ENCODE measurements around the gene FBXL17. TPM values are rescaled to one million over a fixed set of nuclear protein-coding genes. Genes with fewer than 3 reads are reported as not detected.

FBXL17 gene
- total RNA-seq, 1 experiment from 2014 or later, result 8.8 TPM

GRCh38 chr5:108257996-108258395 is 123.9 kb downstream of the FBXL17 start:
- intact Hi-C loops (cut with micrococcal nuclease), result no loop called here
- Histone ChIP-seq H3K9me3 (ENCODE audit: low read length) (no peaks in the 10 kb centered on the region), H3K4me1 (ENCODE audit: insufficient read depth, low read length) (no peaks in the 10 kb centered on the region), H3K9me2 (replicated peaks; ENCODE audit: low read length) (no peaks in the 10 kb centered on the region), H2AFZ (ENCODE audit: low read length) (no peak overlapping the region), H3K36me3 (ENCODE audit: low read depth, low read length) (no peaks in the 10 kb centered on the region), H3K79me2 (ENCODE audit: low read length) (no peaks in the 10 kb centered on the region), H3K27me3 (ENCODE audit: low read length) (no peaks in the 10 kb centered on the region), H3K4me3 (ENCODE audit: low read length) (no peak overlapping the region), H3K27ac (ENCODE audit: low read length) (no peak overlapping the region), H4K20me1 (ENCODE audit: low read length) (no peaks in the 10 kb centered on the region), H3F3A (ENCODE audit: low read length, unreplicated experiment) (no peaks in the 10 kb centered on the region), H3K4me2 (ENCODE audit: low read length) (no peak overlapping the region), H3K9ac (ENCODE audit: low read length) (no peak overlapping the region)
- ATAC-seq, result no peak
- POLR2A ChIA-PET (ENCODE audit: unreplicated experiment), result no interaction called here
- no peak for TF ChIP-seq CTCF (conservative IDR thresholded peaks at IDR 0.05; ENCODE audit: low read depth, low read length)
- no peak for TF ChIP-seq EZH2phosphoT487 (IDR thresholded peaks at IDR 0.05; ENCODE audit: borderline replicate concordance, low read length)
- TF ChIP-seq EZH2 (IDR thresholded peaks at IDR 0.05; ENCODE audit: low read length, unreplicated experiment), result no peak
- no TSS peak for BruUV-seq (replicated peaks)
- no peak for DNase-seq
- CTCF ChIA-PET, result no interaction called here

GRCh38 chr5:108255468-108255867 is 126.4 kb downstream of the FBXL17 start:
- no peak overlapping the region for H2AFZ ChIP-seq (ENCODE audit: low read length)
- H3K9me2 ChIP-seq (replicated peaks; ENCODE audit: low read length), result no peaks in the 10 kb centered on the region
- CTCF ChIA-PET, result no interaction called here
- ATAC-seq (no peak), DNase-seq (no peak)
- no peaks in the 10 kb centered on the region for H3K4me1 ChIP-seq (ENCODE audit: insufficient read depth, low read length)
- no peak overlapping the region for H3K4me3 ChIP-seq (ENCODE audit: low read length)
- no peaks in the 10 kb centered on the region for H3K27me3 ChIP-seq (ENCODE audit: low read length)
- H3K36me3 ChIP-seq (ENCODE audit: low read depth, low read length), result no peaks in the 10 kb centered on the region
- H3K9ac ChIP-seq (ENCODE audit: low read length), result no peak overlapping the region
- H3K79me2 ChIP-seq (ENCODE audit: low read length), result no peaks in the 10 kb centered on the region
- TF ChIP-seq EZH2 (IDR thresholded peaks at IDR 0.05; ENCODE audit: low read length, unreplicated experiment), result no peak
- no peak for TF ChIP-seq EZH2phosphoT487 (IDR thresholded peaks at IDR 0.05; ENCODE audit: borderline replicate concordance, low read length)
- no peak for TF ChIP-seq CTCF (conservative IDR thresholded peaks at IDR 0.05; ENCODE audit: low read depth, low read length)
- intact Hi-C loops (cut with micrococcal nuclease), result no loop called here
- POLR2A ChIA-PET (ENCODE audit: unreplicated experiment), result no interaction called here
- H3F3A ChIP-seq (ENCODE audit: low read length, unreplicated experiment), result no peaks in the 10 kb centered on the region
- no peaks in the 10 kb centered on the region for H3K9me3 ChIP-seq (ENCODE audit: low read length)
- no peaks in the 10 kb centered on the region for H4K20me1 ChIP-seq (ENCODE audit: low read length)
- H3K4me2 ChIP-seq (ENCODE audit: low read length), result no peak overlapping the region
- H3K27ac ChIP-seq (ENCODE audit: low read length), result no peak overlapping the region
- no TSS peak for BruUV-seq (replicated peaks)

- POLR2A ChIA-PET (ENCODE audit: unreplicated experiment), result no interaction called here
Observed at GRCh38 chr5:108251350-108251749, 130.5 kb downstream of the FBXL17 start.

More at GRCh38 chr5:108251350-108251749, 130.5 kb downstream of the FBXL17 start:
- no peak for ATAC-seq
- no peaks in the 10 kb centered on the region for H3K9me2 ChIP-seq (replicated peaks; ENCODE audit: low read length)
- no peaks in the 10 kb centered on the region for H3F3A ChIP-seq (ENCODE audit: low read length, unreplicated experiment)
- no peak overlapping the region for H3K9ac ChIP-seq (ENCODE audit: low read length)
- no peaks in the 10 kb centered on the region for H4K20me1 ChIP-seq (ENCODE audit: low read length)
- intact Hi-C loops (cut with micrococcal nuclease), result no loop called here
- no TSS peak for BruUV-seq (replicated peaks)
- no peak overlapping the region for H3K4me2 ChIP-seq (ENCODE audit: low read length)
- no peak overlapping the region for H2AFZ ChIP-seq (ENCODE audit: low read length)
- H3K4me1 ChIP-seq (ENCODE audit: insufficient read depth, low read length), result no peaks in the 10 kb centered on the region
- no peak overlapping the region for H3K27ac ChIP-seq (ENCODE audit: low read length)
- no peak overlapping the region for H3K4me3 ChIP-seq (ENCODE audit: low read length)
- peak; percentile 57 for DNase-seq
- CTCF ChIA-PET, result interaction anchor here (0.6 kb wide), 2 partner anchors 9 to 103 kb away, joined by 3 read pairs; no protein-coding TSS in a partner anchor
- no peaks in the 10 kb centered on the region for H3K9me3 ChIP-seq (ENCODE audit: low read length)
- H3K79me2 ChIP-seq (ENCODE audit: low read length), result no peaks in the 10 kb centered on the region
- no peaks in the 10 kb centered on the region for H3K27me3 ChIP-seq (ENCODE audit: low read length)
- TF ChIP-seq CTCF (conservative IDR thresholded peaks at IDR 0.05; ENCODE audit: low read depth, low read length) (no peak), EZH2 (IDR thresholded peaks at IDR 0.05; ENCODE audit: low read length, unreplicated experiment) (no peak), EZH2phosphoT487 (IDR thresholded peaks at IDR 0.05; ENCODE audit: borderline replicate concordance, low read length) (no peak)
- H3K36me3 ChIP-seq (ENCODE audit: low read depth, low read length), result no peaks in the 10 kb centered on the region
